ENCODE results near the gene RAC2. TPM values are rescaled to one million over a fixed set of nuclear protein-coding genes. Genes with fewer than 3 reads are reported as not detected.
"Not testable (repeated sequence)": the region's sequence is repeated elsewhere in the genome, so short reads cannot be mapped to it uniquely, and the experiment has no call there.

Gene RAC2
- total RNA-seq, 4 donors from 2014 or later, result 1.9 to 3.9 (median 3.0) TPM

GRCh38 chr22:37202001-37202555 is 42.0 kb downstream of the RAC2 start:
- H3K4me3 ChIP-seq, result no peak overlapping the region
- TF ChIP-seq CTCF (IDR thresholded peaks at IDR 0.05) (no peak), POLR2A (IDR thresholded peaks at IDR 0.05) (no peak), EP300 (IDR thresholded peaks at IDR 0.05) (no peak), POLR2AphosphoS5 (IDR thresholded peaks at IDR 0.05) (no peak)
- no peaks in the 10 kb centered on the region for H3K27me3 ChIP-seq
- no peak overlapping the region for H3K27ac ChIP-seq
- peak; percentile 34 to 38 for DNase-seq (ENCODE audit: low spot score in 2 of 2)
- peaks cover 24% of the 10 kb centered on the region for H3K4me1 ChIP-seq
- no peaks in the 10 kb centered on the region for H3K36me3 ChIP-seq
- no peaks in the 10 kb centered on the region for H3K9me3 ChIP-seq
- WGBS, result 84% methylated on average over 5 of the region's 5 CpGs

- H3K4me3 ChIP-seq, H3K27me3 ChIP-seq, H3K27ac ChIP-seq, H3K9me3 ChIP-seq, H3K36me3 ChIP-seq: not testable (repeated sequence)
- DNase-seq (ENCODE audit: low spot score in 2 of 2), result peak in 1 of 2 donors; percentile 35
- WGBS, result 90% methylated on average over 6 of the region's 6 CpGs
- peaks cover 30% of the 10 kb centered on the region for H3K4me1 ChIP-seq
These were observed 42.6 kb downstream of the RAC2 start for GRCh38 chr22:37201443-37201820.

- TF ChIP-seq EP300 (IDR thresholded peaks at IDR 0.05) (no peak), POLR2A (IDR thresholded peaks at IDR 0.05) (no peak), CTCF (IDR thresholded peaks at IDR 0.05) (no peak), POLR2AphosphoS5 (IDR thresholded peaks at IDR 0.05) (no peak)
- Histone ChIP-seq H3K4me1 (peaks cover 35% of the 10 kb centered on the region), H3K27ac (no peak overlapping the region), H3K36me3 (no peaks in the 10 kb centered on the region), H3K4me3 (peak overlapping the region; percentile 76), H3K9me3 (no peaks in the 10 kb centered on the region), H3K27me3 (no peaks in the 10 kb centered on the region)
- DNase-seq (ENCODE audit: low spot score in 2 of 2), result peak in 1 of 2 donors; percentile 64
- WGBS, result 19% methylated on average over 9 of the region's 12 CpGs
These were observed 44.3 kb downstream of the RAC2 start for GRCh38 chr22:37199760-37200108.

- Histone ChIP-seq H3K36me3 (no peaks in the 10 kb centered on the region), H3K4me1 (peaks cover 35% of the 10 kb centered on the region), H3K4me3 (peak overlapping the region; percentile 76), H3K27ac (peak overlapping the region; percentile 89), H3K27me3 (no peaks in the 10 kb centered on the region), H3K9me3 (no peaks in the 10 kb centered on the region)
- 0% methylated on average over 24 of the region's 58 CpGs for WGBS
- peak; percentile 51 to 82 (median 74) for TF ChIP-seq POLR2AphosphoS5 (IDR thresholded peaks at IDR 0.05)
- no peak for TF ChIP-seq EP300 (IDR thresholded peaks at IDR 0.05)
- peak; percentile 93 to 94 for TF ChIP-seq POLR2A (IDR thresholded peaks at IDR 0.05)
- TF ChIP-seq CTCF (IDR thresholded peaks at IDR 0.05), result peak; percentile 89 to 95
- peak; percentile 99 for DNase-seq (ENCODE audit: low spot score in 2 of 2)
These were observed 44.8 kb downstream of the RAC2 start for GRCh38 chr22:37199103-37199759.

GRCh38 chr22:37198258-37199102 is 45.6 kb downstream of the RAC2 start:
- Histone ChIP-seq H3K27me3 (no peaks in the 10 kb centered on the region), H3K27ac (peak overlapping the region; percentile 89), H3K4me1 (peaks cover 39% of the 10 kb centered on the region), H3K36me3 (no peaks in the 10 kb centered on the region), H3K9me3 (no peaks in the 10 kb centered on the region), H3K4me3 (peak overlapping the region; percentile 76)
- peak; percentile 91 to 92 for DNase-seq (ENCODE audit: low spot score in 2 of 2)
- WGBS, result 4% methylated on average over 18 of the region's 51 CpGs
- no peak for TF ChIP-seq POLR2AphosphoS5 (IDR thresholded peaks at IDR 0.05)
- peak; percentile 68 to 90 for TF ChIP-seq CTCF (IDR thresholded peaks at IDR 0.05)
- no peak for TF ChIP-seq POLR2A (IDR thresholded peaks at IDR 0.05)
